Measurements from ENCODE around the gene PDPK1.

Gene PDPK1

GRCh38 chr16:2537451-2538379, at the start of gene PDPK1:
PDPK1 (plus strand) TSS chr16:2538021; CDS start chr16:2538113, 92 bp downstream.
- H3K4me3 ChIP-seq (ENCODE audit: low read length) = peak within 1 kb of the TSS; percentile 76
- TF ChIP-seq CTCF (conservative IDR thresholded peaks at IDR 0.05; ENCODE audit: low read length) = no peak
- DNase-seq (ENCODE audit: low read depth) = peak; percentile 94

GRCh38 chr16:2489581-2489980, 48.2 kb upstream of the PDPK1 start:
- no peak for DNase-seq (ENCODE audit: low read depth)
- no peak for TF ChIP-seq CTCF (conservative IDR thresholded peaks at IDR 0.05; ENCODE audit: low read length)
- no peak overlapping the region for H3K4me3 ChIP-seq (ENCODE audit: low read length)

GRCh38 chr16:2490190-2491105, 47.4 kb upstream of the PDPK1 start:
- no peak for TF ChIP-seq CTCF (conservative IDR thresholded peaks at IDR 0.05; ENCODE audit: low read length)
- DNase-seq (ENCODE audit: low read depth) = no peak
- no peak overlapping the region for H3K4me3 ChIP-seq (ENCODE audit: low read length)

- no peak for TF ChIP-seq CTCF (conservative IDR thresholded peaks at IDR 0.05; ENCODE audit: low read length)
- DNase-seq (ENCODE audit: low read depth) = no peak
Observed at GRCh38 chr16:2492292-2492691, 45.5 kb upstream of the PDPK1 start.

GRCh38 chr16:2493605-2494004, 44.2 kb upstream of the PDPK1 start:
- no peak for TF ChIP-seq CTCF (conservative IDR thresholded peaks at IDR 0.05; ENCODE audit: low read length)
- DNase-seq (ENCODE audit: low read depth) = no peak
- H3K4me3 ChIP-seq (ENCODE audit: low read length) = no peak overlapping the region

More at GRCh38 chr16:2492292-2492691, 45.5 kb upstream of the PDPK1 start:
- no peak overlapping the region for H3K4me3 ChIP-seq (ENCODE audit: low read length)

DNA sequence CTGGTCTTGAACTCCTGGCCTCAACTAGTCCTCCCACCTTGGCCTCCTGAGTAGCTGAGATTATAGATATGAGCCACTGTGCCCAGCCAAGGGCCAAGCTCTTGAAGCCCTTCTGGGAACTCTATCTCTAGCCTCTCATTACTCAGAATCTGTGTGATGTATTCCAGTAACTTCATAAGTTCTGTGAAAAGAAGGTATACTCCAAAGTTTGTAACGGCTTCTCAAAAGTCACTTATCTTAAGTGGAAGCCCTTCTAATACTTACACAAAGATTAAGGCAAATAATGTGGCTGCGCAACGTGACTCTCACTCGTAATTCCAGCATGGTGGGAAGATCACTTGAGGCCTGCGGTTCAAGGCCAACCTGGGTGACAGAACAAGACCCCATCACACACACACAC, 43.2 kb upstream of the PDPK1 start:
- no peak overlapping the region for H3K4me3 ChIP-seq (ENCODE audit: low read length)
- DNase-seq (ENCODE audit: low read depth) = no peak
- no peak for TF ChIP-seq CTCF (conservative IDR thresholded peaks at IDR 0.05; ENCODE audit: low read length)
